Measurements from ENCODE around the gene CRACR2B.

CRACR2B gene

DNA sequence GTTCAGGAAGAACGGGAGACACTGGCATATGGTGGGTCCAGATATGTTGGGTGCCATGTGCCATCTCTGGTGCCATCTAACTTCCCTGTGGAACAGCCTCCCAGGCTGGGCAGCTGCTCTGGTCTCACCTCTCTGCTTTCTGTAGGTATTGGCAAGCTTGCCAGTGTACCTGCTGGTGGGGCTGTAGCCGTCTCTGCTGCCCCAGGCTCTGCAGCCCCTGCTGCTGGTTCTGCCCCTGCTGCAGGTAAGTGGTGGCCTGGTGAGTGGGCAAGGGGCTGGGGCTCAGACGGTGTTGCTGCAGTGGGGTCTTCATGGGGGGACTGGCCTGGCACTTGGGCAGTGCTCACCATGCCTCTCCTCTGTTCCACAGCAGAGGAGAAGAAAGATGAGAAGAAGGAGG is 15.3 kb upstream of the CRACR2B start:
- Histone ChIP-seq H3K27ac (ENCODE audit: low read depth, low read length) (no peak overlapping the region), H3K9me2 (replicated peaks; ENCODE audit: insufficient read depth, low read length) (no peaks in the 10 kb centered on the region), H3K36me3 (ENCODE audit: low read length) (peaks cover 25% of the 10 kb centered on the region), H2AFZ (ENCODE audit: low read depth, low read length, severe bottlenecking) (no peak overlapping the region), H3K9me3 (ENCODE audit: insufficient read depth, low read length) (no peaks in the 10 kb centered on the region), H3F3A (ENCODE audit: insufficient read depth) (peaks cover 53% of the 10 kb centered on the region), H4K20me1 (ENCODE audit: low read depth, low read length) (peaks cover 10% of the 10 kb centered on the region; the same call in 1 of the 2 replicates), H3K79me2 (ENCODE audit: insufficient read depth, low read length) (peaks cover 36% of the 10 kb centered on the region), H3K27me3 (ENCODE audit: low read length) (no peaks in the 10 kb centered on the region), H3K4me2 (ENCODE audit: low read depth, low read length, poor library complexity, severe bottlenecking) (no peak overlapping the region), H3K9ac (ENCODE audit: low read length) (no peak overlapping the region), H3K4me3 (ENCODE audit: insufficient read depth, low read length, poor library complexity, severe bottlenecking) (no peak overlapping the region)
- no peak for TF ChIP-seq EZH2phosphoT487 (conservative IDR thresholded peaks at IDR 0.05; ENCODE audit: low read length)
- TF ChIP-seq, protein P1, sequence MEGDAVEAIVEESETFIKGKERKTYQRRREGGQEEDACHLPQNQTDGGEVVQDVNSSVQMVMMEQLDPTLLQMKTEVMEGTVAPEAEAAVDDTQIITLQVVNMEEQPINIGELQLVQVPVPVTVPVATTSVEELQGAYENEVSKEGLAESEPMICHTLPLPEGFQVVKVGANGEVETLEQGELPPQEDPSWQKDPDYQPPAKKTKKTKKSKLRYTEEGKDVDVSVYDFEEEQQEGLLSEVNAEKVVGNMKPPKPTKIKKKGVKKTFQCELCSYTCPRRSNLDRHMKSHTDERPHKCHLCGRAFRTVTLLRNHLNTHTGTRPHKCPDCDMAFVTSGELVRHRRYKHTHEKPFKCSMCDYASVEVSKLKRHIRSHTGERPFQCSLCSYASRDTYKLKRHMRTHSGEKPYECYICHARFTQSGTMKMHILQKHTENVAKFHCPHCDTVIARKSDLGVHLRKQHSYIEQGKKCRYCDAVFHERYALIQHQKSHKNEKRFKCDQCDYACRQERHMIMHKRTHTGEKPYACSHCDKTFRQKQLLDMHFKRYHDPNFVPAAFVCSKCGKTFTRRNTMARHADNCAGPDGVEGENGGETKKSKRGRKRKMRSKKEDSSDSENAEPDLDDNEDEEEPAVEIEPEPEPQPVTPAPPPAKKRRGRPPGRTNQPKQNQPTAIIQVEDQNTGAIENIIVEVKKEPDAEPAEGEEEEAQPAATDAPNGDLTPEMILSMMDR (IDR thresholded peaks at IDR 0.05; ENCODE audit: insufficient read depth, low read length, poor library complexity, severe bottlenecking) = no peak

GRCh38 chr11:813072-813455 is 14.7 kb upstream of the CRACR2B start:
- H3K79me2 ChIP-seq (ENCODE audit: insufficient read depth, low read length) = peaks cover 32% of the 10 kb centered on the region
- no peaks in the 10 kb centered on the region for H3K9me3 ChIP-seq (ENCODE audit: insufficient read depth, low read length)
- no peak overlapping the region for H2AFZ ChIP-seq (ENCODE audit: low read depth, low read length, severe bottlenecking)
- H3K9ac ChIP-seq (ENCODE audit: low read length) = no peak overlapping the region
- H3K36me3 ChIP-seq (ENCODE audit: low read length) = peaks cover 25% of the 10 kb centered on the region
- no peak overlapping the region for H3K4me2 ChIP-seq (ENCODE audit: low read depth, low read length, poor library complexity, severe bottlenecking)
- no peak for TF ChIP-seq EZH2phosphoT487 (conservative IDR thresholded peaks at IDR 0.05; ENCODE audit: low read length)
- TF ChIP-seq, protein P1 (IDR thresholded peaks at IDR 0.05; ENCODE audit: insufficient read depth, low read length, poor library complexity, severe bottlenecking) = no peak
- H3K4me3 ChIP-seq (ENCODE audit: insufficient read depth, low read length, poor library complexity, severe bottlenecking) = no peak overlapping the region
- H3K27ac ChIP-seq (ENCODE audit: low read depth, low read length) = no peak overlapping the region
- H3K27me3 ChIP-seq (ENCODE audit: low read length) = no peaks in the 10 kb centered on the region
- peaks cover 48% of the 10 kb centered on the region for H3F3A ChIP-seq (ENCODE audit: insufficient read depth)
- H3K9me2 ChIP-seq (replicated peaks; ENCODE audit: insufficient read depth, low read length) = no peaks in the 10 kb centered on the region
- H4K20me1 ChIP-seq (ENCODE audit: low read depth, low read length) = peaks cover 10% of the 10 kb centered on the region; the same call in 1 of the 2 replicates

DNA sequence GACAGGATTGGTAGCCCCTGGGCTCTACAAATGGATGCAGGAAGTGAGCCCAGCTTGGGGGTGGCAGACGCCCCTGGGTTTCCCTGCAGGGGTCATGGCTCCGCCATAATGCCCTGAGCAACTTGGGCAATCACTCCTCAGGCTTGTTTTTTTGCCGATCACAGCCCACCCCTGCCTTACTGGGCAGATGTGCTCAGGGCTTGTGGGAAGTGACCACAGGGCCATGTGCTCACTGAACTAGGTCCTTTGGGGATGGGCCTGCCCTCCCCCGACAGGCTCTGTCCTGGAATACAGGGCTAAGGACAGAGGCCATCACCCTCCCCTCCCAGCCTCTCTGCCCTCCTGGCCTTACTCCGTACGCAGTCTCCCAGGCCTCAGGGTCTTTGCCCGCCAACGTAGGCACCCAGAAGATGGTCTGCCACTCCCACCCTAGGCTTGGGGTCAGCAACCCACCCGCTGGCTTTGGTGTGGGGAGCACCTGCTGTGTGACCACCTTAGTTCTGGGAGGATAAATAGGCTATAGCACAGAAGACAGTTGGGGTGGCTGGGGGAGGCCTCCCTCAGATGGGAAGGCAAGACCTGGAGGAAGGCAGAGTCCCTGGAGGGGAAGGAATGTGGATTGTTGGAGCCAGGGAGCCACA is 14.1 kb upstream of the CRACR2B start:
- Histone ChIP-seq H3K36me3 (ENCODE audit: low read length) (peaks cover 25% of the 10 kb centered on the region), H2AFZ (ENCODE audit: low read depth, low read length, severe bottlenecking) (no peak overlapping the region)

More for the DNA sequence above, 14.1 kb upstream of the CRACR2B start:
- Histone ChIP-seq H3K9me3 (ENCODE audit: insufficient read depth, low read length) (no peaks in the 10 kb centered on the region), H3K9ac (ENCODE audit: low read length) (no peak overlapping the region), H4K20me1 (ENCODE audit: low read depth, low read length) (peaks cover 10% of the 10 kb centered on the region; the same call in 1 of the 2 replicates), H3K79me2 (ENCODE audit: insufficient read depth, low read length) (peaks cover 27% of the 10 kb centered on the region), H3K27ac (ENCODE audit: low read depth, low read length) (no peak overlapping the region), H3K4me3 (ENCODE audit: insufficient read depth, low read length, poor library complexity, severe bottlenecking) (no peak overlapping the region), H3K27me3 (ENCODE audit: low read length) (no peaks in the 10 kb centered on the region), H3K9me2 (replicated peaks; ENCODE audit: insufficient read depth, low read length) (no peaks in the 10 kb centered on the region), H3K4me2 (ENCODE audit: low read depth, low read length, poor library complexity, severe bottlenecking) (no peak overlapping the region), H3F3A (ENCODE audit: insufficient read depth) (peaks cover 43% of the 10 kb centered on the region)
- TF ChIP-seq, protein P1 (IDR thresholded peaks at IDR 0.05; ENCODE audit: insufficient read depth, low read length, poor library complexity, severe bottlenecking) = no peak
- no peak for TF ChIP-seq EZH2phosphoT487 (conservative IDR thresholded peaks at IDR 0.05; ENCODE audit: low read length)
